Cardiac muscle cell (in vitro differentiated cells and primary cell): Measurements from ENCODE around the gene DDX50. TPM values are rescaled to one million over a fixed set of nuclear protein-coding genes. Genes with fewer than 3 reads are reported as not detected.
A peak's percentile ranks its signal among the peaks of the same experiment; 100 is the strongest.
"Not testable (repeated sequence)": the region's sequence is repeated elsewhere in the genome, so short reads cannot be mapped to it uniquely, and the experiment has no call there.

Experiments
- DNase-seq, 2 donors: peaks; one replicate each; pipeline versions ENCODE4 v3.0.0 to v3.0.0-alpha.2; 2010 to 2017; ENCODE audit warnings: low read depth in 1 of 2, low spot score in 1 of 2
- H3K27ac ChIP-seq: fragments of 200-600 bp; sonication (generic); 2 replicates; pipeline ENCODE4 v1.5.1; 2016
- H3K27me3 ChIP-seq: fragments of 200-600 bp; sonication (generic); 2 replicates; pipeline ENCODE4 v1.6.0; 2016; ENCODE audit warnings: control low read depth
- H3K36me3 ChIP-seq: fragments of 200-600 bp; sonication (generic); 2 replicates; pipeline ENCODE4 v1.5.1; 2016; ENCODE audit warnings: control low read depth
- H3K4me1 ChIP-seq: fragments of 200-600 bp; sonication (generic); 2 replicates; pipeline ENCODE4 v1.8.1; 2017; ENCODE audit warnings: low read depth, mild to moderate bottlenecking, mixed run types
- H3K4me3 ChIP-seq: fragments of 200-600 bp; sonication (generic); 2 replicates; pipeline ENCODE4 v1.5.1; 2016; ENCODE audit warnings: mild to moderate bottlenecking
- H3K9me3 ChIP-seq: fragments of 200-600 bp; sonication (generic); 2 replicates; pipeline ENCODE4 v1.5.1; 2017; ENCODE audit warnings: low read depth, mild to moderate bottlenecking, control low read depth
- CTCF ChIP-seq: IDR thresholded peaks from 2 replicates; pipeline ENCODE4 v1.5.1; 2012; ENCODE audit warnings: low read depth, mild to moderate bottlenecking, low read length
- polyA plus RNA-seq: library from polyadenylated mRNA; unstranded; fragments of >200 nt; fragmentation: Nextera tagmentation; extraction: Ambion mirVana; gene quantifications from 2 replicates; pipeline ENCODE4 v1.2.1, GENCODE V29; 2016
- total RNA-seq: library from RNA; depleted of rRNA; stranded (reverse); fragments of >200 nt; gene quantifications from 2 replicates; pipeline ENCODE4 v1.2.3, GENCODE V29; 2016

The DDX50 gene
- total and polyA plus RNA-seq, 2 experiments from 2014 or later: 52.0 to 52.7 TPM

DNA sequence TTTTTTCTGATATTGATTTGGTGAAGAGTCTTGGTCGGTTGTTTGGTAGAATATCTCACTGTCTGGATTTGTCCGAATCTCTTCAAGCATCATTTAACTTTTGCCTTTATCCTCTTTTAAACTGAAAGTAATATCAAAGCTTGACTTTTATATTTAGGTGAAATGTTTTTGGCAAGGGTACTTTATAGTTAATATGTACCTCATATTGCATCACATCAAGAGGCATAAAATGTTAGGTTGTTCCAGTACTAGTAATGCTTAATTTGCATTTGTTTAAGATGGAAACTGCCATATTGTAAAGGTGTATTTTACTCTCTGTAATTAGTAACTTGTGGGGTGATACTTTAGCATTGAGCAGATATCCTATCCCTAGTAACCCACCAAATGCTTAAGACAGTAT is 37.8 kb downstream of the DDX50 start:
- no peaks in the 10 kb centered on the region for H3K9me3 ChIP-seq
- no peak overlapping the region for H3K4me3 ChIP-seq
- no peak for DNase-seq
- peaks cover 64% of the 10 kb centered on the region for H3K36me3 ChIP-seq
- H3K4me1 ChIP-seq: no peaks in the 10 kb centered on the region
- no peaks in the 10 kb centered on the region for H3K27me3 ChIP-seq
- no peak overlapping the region for H3K27ac ChIP-seq
- TF ChIP-seq CTCF: no peak

- H3K27ac ChIP-seq, H3K9me3 ChIP-seq, H3K4me3 ChIP-seq, DNase-seq, H3K27me3 ChIP-seq, H3K4me1 ChIP-seq: not testable (repeated sequence)
- peaks cover 70% of the 10 kb centered on the region for H3K36me3 ChIP-seq
These were observed 39.8 kb downstream of the DDX50 start for GRCh38 chr10:68940917-68941316.

GRCh38 chr10:68950598-68950997 is 49.5 kb downstream of the DDX50 start:
- no peaks in the 10 kb centered on the region for H3K9me3 ChIP-seq
- peaks cover 21% of the 10 kb centered on the region for H3K36me3 ChIP-seq
- H3K4me3 ChIP-seq: no peak overlapping the region
- H3K4me1 ChIP-seq: no peaks in the 10 kb centered on the region
- H3K27me3 ChIP-seq: no peaks in the 10 kb centered on the region
- no peak for DNase-seq
- TF ChIP-seq CTCF: no peak
- no peak overlapping the region for H3K27ac ChIP-seq

DNA sequence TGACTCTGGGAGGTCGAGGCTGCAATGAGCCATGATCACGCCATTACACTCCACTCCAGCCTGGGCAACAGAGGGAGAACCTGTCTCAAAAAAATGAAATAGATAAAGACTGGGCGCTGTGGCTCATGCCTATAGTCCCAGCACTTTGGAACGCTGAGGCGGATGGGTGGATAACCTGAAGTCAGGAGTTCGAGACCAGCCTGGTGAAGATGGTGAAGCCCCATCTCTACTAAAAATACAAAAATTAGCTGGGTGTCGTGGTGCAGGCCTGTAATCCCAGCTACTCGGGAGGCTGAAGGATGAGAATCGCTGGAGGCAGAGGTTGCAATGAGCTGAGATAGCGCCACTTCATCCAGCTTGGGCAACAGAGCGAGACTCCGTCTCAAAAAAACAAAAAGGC is 53.8 kb downstream of the DDX50 start:
- Histone ChIP-seq H3K4me3 (peak overlapping the region; percentile 83), H3K27me3 (no peaks in the 10 kb centered on the region), H3K4me1 (no peaks in the 10 kb centered on the region), H3K36me3 (no peaks in the 10 kb centered on the region), H3K27ac (no peak overlapping the region), H3K9me3 (no peaks in the 10 kb centered on the region)
- no peak for TF ChIP-seq CTCF
- DNase-seq: no peak

DNA sequence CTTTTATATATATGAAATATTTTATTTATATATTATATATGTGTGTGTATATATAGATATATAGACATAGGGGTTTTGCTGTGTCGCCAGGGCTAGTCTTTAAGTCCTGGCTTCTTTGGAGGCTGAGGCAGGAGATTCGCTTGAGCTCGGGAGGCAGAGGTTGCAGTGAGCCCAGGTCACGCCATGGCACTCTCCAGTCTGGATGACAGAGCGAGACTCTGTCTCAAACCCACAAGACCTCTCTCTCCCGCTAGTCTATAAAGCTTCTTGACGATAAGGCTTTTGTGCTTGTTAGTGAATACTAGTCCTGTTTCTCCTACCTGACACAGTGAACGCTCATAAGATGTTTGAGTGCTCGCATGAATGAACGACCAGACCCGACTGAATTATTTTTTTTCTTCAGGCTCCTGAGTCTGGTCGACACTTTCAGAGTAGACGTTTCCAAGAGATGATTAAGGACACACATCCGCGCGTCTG is 54.3 kb downstream of the DDX50 start:
- Histone ChIP-seq H3K27ac (peak overlapping the region; percentile 78), H3K4me3 (peak overlapping the region; percentile 83), H3K9me3 (no peaks in the 10 kb centered on the region), H3K36me3 (peaks cover 4% of the 10 kb centered on the region), H3K4me1 (no peaks in the 10 kb centered on the region), H3K27me3 (no peaks in the 10 kb centered on the region)
- DNase-seq: no peak
- TF ChIP-seq CTCF: no peak

DNA sequence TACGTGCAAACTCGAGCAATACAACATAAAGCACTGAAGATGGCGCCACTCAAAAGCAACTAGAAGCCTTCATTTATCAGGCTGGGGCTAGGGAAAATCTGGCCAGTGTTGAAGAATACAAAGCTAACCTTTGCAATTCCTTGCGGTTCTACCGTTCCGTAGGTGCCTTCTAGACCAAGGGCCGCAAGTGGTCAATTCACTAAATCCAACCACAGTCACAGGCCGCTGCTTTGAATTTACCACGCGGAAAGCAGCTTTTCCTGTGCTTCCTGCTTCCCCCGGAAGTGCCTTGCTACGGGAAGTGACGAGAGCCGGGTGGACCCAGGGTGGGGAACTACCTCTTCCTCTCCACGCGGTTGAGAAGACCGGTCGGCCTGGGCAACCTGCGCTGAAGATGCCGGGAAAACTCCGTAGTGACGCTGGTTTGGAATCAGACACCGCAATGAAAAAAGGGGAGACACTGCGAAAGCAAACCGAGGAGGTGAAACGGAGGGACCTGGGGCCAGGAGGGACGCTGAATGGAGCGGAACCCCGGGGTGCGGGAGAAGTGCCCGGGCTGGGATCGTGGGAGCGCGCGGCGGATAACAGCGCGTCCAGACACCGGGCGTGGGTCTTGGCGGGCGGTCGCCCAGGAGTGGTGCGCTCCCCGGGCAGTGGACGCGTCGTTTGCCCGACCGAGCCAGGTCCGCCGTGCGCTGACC is 54.9 kb downstream of the DDX50 start, which contains the start of gene DDX21:
Gene DDX21, plus strand, starts transcription at position 339 of the 701 bp plus-strand sequence. Its CDS starts 56 bp downstream, at position 395.
- H3K9me3 ChIP-seq: no peaks in the 10 kb centered on the region

More for the DNA sequence above, 54.9 kb downstream of the DDX50 start, which contains the start of gene DDX21:
- peak; percentile 68 for TF ChIP-seq CTCF
- Histone ChIP-seq H3K4me3 (peak within 1 kb of the TSS; percentile 83), H3K27ac (peak within 1 kb of the TSS; percentile 78), H3K27me3 (no peaks in the 10 kb centered on the region), H3K4me1 (no peaks in the 10 kb centered on the region), H3K36me3 (peaks cover 8% of the 10 kb centered on the region)
- DNase-seq: peak; percentile 92 to 95
